ENCODE results near the gene GID8.

Gene GID8

GRCh38 chr20:62966212-62967148, 28.5 kb downstream of the GID8 start:
- DNase-seq (ENCODE audit: low read depth, low spot score), result no peak
- no peak overlapping the region for H3K27ac ChIP-seq

DNA sequence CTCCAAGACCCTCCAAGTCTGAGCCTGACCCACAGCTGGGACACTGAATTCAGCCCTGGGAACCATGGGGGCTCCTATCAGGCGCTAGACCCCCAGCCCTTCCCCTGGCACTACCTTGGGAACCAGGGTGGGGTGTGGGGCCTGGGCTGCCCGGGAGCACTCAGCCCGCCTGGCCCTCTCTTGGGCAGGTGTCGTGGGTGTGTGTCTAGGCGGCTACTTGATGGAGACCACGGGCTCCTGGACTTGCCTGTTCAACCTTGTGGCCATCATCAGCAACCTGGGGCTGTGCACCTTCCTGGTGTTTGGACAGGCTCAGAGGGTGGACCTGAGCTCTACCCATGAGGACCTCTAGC, 29.2 kb downstream of the GID8 start:
- DNase-seq (ENCODE audit: low read depth, low spot score), result no peak

GRCh38 chr20:62967628-62968351, 29.8 kb downstream of the GID8 start:
- H3K27ac ChIP-seq, result no peak overlapping the region
- no peak for DNase-seq (ENCODE audit: low read depth, low spot score)

More for the DNA sequence above, 29.2 kb downstream of the GID8 start:
- no peak overlapping the region for H3K27ac ChIP-seq

DNA sequence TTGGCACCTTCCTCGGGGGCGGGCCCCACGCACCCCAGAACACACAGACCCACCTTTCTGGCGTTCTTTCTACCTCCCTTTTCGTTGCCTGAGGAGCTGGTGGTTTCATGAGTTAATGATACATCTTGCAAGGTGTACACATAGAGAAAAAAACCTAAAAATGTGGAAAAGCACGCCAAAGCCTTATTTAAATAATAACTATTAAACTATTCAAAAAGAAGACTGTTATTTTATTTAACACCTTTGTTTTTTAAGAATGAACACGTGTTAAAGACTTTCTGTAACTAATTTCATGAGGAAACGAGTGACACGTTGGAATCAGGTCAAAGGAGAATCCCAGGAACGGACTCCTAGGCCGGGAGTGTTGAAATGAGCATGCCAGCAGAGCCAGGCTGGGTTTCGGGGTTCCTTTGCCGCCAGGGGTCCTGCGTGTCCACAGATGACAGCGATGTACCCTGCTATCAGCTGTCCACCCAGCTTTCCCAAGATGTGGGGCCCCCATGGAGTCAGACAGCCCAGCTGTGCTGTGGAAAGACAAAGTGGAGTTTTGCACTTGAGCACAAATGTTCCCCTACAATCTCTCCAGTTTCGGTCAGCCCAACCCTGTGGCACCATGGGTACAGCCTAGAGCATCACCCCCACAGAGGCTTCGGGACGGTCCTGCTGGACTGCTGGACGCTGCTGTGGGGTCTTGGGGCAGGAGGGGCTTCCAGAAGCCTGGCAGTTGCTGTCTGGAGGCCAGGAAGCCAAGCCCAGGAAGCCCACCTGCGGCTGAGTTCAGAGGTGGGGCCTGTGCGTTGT, 30.6 kb downstream of the GID8 start:
- DNase-seq (ENCODE audit: low read depth, low spot score), result no peak
- no peak overlapping the region for H3K27ac ChIP-seq

- no peak overlapping the region for H3K27ac ChIP-seq
- DNase-seq (ENCODE audit: low read depth, low spot score), result no peak
Measured at GRCh38 chr20:62969179-62969760, 31.3 kb downstream of the GID8 start.

- no peak overlapping the region for H3K27ac ChIP-seq
- no peak for DNase-seq (ENCODE audit: low read depth, low spot score)
Measured at GRCh38 chr20:62969939-62970306, 32.0 kb downstream of the GID8 start.

DNA sequence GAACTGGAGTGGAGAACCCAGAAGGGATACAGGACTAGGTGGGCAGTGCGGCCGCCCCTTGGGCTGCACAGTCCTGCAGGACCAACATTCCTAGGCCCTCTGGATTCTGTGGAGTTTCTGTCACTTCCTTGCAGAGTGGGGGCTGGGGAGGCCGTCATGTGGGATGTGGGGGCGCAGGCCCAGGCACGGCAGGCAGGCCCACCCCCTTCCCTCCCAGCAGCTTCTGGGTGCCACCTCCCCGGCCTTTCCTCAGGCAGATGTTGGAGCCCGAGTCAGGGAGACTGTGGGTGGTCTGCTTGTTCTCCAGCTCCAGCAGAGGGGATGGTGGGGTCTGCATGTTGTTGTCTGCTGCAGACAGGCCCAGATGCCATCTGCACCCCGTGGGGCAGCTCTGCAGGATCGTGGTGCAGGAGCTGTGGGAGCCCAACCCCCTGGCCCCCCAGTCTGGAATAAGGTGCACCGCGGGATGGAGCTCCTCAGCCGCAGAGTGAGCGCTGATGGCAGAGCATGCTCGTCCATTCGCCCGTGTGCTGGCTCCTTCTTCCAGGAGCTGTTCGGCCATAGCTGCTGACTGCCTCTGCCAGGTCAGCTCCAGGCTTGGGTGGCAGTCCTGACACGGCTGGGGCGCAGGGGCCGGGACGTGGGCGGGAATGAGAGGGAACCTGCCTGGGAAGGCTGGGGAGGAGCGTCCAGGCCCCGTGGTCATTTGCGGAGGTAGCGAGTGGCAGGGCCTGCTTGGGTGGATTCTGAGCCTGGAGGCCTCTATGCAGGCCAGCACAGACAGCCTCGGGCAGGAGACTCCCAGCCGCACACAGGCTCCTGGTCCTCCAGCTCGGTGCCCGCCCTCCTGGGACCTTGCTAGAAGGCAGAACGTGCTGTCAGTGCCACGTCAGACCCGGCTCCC, 32.6 kb downstream of the GID8 start:
- H3K27ac ChIP-seq, result no peak overlapping the region
- no peak for DNase-seq (ENCODE audit: low read depth, low spot score)

GRCh38 chr20:62971211-62971949, 33.4 kb downstream of the GID8 start:
- no peak overlapping the region for H3K27ac ChIP-seq
- DNase-seq (ENCODE audit: low read depth, low spot score), result no peak

GRCh38 chr20:62971950-62972844, 34.2 kb downstream of the GID8 start:
- DNase-seq (ENCODE audit: low read depth, low spot score), result peak; percentile 10
- H3K27ac ChIP-seq, result no peak overlapping the region

DNA sequence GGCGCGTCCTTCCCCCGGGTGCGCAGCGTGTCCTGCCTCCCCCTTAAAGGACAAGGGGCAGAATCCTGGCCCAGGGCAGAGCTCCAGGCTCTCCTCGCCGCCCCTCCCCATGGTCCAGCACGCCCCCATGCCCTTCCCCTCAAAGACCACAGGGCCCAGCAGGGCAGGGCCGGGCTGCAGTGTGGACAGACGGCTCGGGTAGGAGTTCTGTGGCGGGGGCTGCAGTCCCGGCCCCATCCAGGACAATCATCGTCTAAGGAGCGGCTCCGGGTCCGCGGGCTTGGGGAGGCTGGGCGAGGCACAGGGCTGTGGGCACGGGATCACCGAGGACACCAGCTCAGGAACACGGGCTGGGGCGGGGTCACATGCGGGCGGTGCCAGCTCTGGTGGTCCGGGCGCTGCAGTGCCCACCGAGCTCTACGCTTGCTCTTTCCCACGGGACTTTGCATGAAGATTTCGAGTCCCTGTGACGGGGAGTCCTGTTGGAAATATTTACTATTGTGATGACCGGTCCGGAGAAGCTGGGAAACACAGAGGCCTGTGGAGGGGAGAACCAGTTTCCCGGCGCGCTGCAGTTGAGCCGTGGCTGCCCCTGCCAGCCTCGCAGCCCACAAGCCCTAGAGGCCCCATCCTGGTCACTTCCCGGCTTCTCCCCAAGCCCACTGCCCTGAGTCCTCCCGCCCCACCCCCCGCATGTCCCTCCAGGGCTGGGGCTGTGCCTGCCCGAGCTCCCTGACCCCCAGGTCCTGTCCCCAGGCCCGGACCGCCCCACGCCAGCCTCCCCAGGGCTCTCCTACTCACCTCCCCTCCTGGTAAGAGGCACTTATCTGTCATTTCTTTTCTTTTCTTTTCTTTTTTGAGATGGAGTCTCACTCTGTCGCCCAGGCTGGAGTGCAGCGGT, 35.1 kb downstream of the GID8 start:
- DNase-seq (ENCODE audit: low read depth, low spot score), result no peak
- H3K27ac ChIP-seq, result no peak overlapping the region

DNA sequence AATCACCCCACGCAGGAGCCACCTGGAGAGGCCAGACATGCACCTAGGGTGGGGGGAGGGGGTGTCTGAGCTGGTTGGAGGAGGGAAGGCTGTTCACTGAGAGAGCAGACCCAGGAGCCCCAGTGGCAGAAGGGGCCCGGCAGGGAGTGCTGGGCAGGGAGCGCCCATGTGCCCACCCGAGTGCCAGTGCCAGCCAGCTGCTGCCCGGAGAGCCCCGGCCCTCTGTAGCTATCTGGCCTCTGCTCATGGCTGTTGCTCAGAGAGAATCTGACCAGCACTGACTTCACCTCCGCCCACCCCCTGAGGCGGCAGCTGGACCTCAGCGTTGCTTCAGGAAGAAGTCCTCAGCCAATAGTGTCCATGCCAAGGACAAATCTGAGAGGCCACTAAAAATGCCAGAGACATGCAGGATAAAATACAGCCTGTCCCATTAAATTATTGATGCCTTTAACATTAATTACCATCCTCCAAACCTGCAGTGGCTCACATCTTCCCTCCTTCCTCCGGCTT, 37.4 kb downstream of the GID8 start:
- H3K27ac ChIP-seq, result no peak overlapping the region
- no peak for DNase-seq (ENCODE audit: low read depth, low spot score)

- no peak overlapping the region for H3K27ac ChIP-seq
- DNase-seq (ENCODE audit: low read depth, low spot score), result no peak
Measured at GRCh38 chr20:62975812-62976508, 38.0 kb downstream of the GID8 start.

- DNase-seq (ENCODE audit: low read depth, low spot score), result no peak
- no peak overlapping the region for H3K27ac ChIP-seq
Measured at GRCh38 chr20:62976886-62977285, 38.9 kb downstream of the GID8 start.

DNA sequence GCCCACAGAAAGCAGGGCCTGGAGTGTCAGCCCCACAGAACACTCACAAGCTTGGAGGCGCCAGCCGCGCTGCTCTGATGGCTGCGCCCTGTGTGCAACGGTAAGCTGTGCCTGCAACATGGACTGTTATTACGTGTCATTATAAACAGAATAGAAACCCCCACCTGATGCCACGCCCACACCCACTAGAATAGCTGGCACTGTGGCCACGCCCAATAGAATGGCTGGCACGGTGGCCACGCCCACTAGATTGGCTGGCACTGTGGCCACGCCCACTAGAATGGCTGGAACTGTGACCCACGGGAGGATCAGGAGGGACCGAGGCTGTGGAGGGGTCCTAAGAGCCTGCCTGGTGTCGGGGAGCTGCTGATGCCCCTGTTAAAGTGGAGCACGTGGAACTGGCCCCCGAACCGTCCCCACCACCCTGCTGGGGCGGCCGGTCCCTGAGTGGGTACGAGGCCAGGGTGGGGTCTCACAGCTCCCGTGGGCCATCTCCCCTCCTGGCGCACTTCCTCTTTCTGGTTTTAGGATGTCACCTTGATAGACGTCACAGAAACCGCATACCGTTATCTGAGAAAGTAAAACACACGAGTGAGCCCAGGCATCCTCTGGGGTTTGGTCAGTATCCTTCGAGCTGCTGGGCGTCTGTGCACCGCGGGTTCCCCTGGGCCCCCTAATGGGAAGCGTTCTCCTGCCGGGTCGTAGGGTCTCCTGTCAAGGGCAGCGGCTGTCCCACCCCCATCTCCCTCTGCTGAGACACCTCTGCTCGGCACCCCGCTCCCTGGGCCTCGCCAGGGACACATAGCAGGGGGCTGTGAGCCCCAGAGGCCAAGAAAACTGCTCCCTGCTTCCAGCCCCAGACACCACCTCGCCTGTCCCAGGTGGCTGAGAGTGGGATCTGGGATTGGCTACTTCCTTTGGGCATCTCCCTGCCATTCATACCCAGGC, 39.9 kb downstream of the GID8 start:
- H3K27ac ChIP-seq, result no peak overlapping the region
- no peak for DNase-seq (ENCODE audit: low read depth, low spot score)

DNA sequence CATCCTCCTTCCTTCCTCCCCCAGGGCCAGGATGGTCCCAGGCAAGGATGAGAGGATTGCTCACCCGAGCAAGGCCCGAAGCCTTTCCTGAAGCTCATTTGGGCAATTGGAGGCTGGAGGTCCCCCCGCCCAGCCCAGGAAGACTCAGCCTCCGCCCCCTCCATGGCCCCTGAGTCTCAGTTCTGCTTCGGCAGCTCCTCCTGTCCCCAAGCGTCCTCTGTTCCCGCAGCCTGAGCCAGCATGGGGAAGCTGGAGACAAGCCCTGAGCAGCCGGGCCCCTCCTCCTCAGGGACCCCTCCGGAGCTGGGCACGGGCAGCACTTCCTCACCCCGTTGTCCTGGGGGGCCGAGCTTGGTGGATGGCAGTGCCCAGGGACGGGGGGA, 40.6 kb downstream of the GID8 start:
- DNase-seq (ENCODE audit: low read depth, low spot score), result no peak

More for the DNA sequence above, 40.6 kb downstream of the GID8 start:
- H3K27ac ChIP-seq, result no peak overlapping the region
